SK-N-SH (cell line): ENCODE measurements around the gene IFITM1. TPM values are rescaled to one million over a fixed set of nuclear protein-coding genes. Genes with fewer than 3 reads are reported as not detected.

ENCODE experiments used
- CTCF ChIA-PET: fragments of 300-600, 350-600 bp; formaldehyde crosslinking; extraction: SDS; loops from one replicate; lab custom pipeline; 2021; lab: Yijun Ruan, JAX
- POLR2A ChIA-PET: fragments of 350-600 bp; sonication (Branson Sonifier 250); formaldehyde crosslinking; extraction: SDS; loops from one replicate; lab custom pipeline; 2020; ENCODE audit warnings: antibody characterized with exemption, inconsistent platforms; lab: Yijun Ruan, JAX
- DNase-seq: peaks from one replicate; pipeline ENCODE4 v3.0.0; 2012
- H2AFZ ChIP-seq: fragments of 200-600 bp; sonication (generic); 2 replicates; pipeline ENCODE4 v1.8.1; 2016; ENCODE audit warnings: antibody characterized with exemption, mild to moderate bottlenecking, low read depth
- H3F3A ChIP-seq: fragments of 200-600 bp; sonication (generic); replicated peaks from 2 replicates; pipeline ENCODE3; 2016; ENCODE audit warnings: antibody characterized with exemption, mild to moderate bottlenecking; ENCODE audit not compliant: insufficient read depth
- H3K27ac ChIP-seq, 2 experiments: fragments of 200-500 bp in 1 of 2; fragments of 200-600 bp in 1 of 2; sonication (Bioruptor generic) in 1 of 2; sonication (generic), shearing (Covaris generic) in 1 of 2; 2 replicates each; pipeline versions ENCODE4 v1.5.1 to v1.6.1; 2014 to 2016; ENCODE audit warnings: low read depth in 2 of 2, inconsistent platforms in 1 of 2, low read length in 1 of 2, mild to moderate bottlenecking in 1 of 2, mixed read lengths in 1 of 2
- H3K27me3 ChIP-seq: fragments of 200-600 bp; sonication (generic), shearing (Covaris generic); 2 replicates; pipeline ENCODE4 v1.6.1; 2016; ENCODE audit warnings: mixed run types; ENCODE audit not compliant: insufficient read depth
- H3K36me3 ChIP-seq, 2 experiments: fragments of 200-500 bp in 1 of 2; fragments of 200-600 bp in 1 of 2; sonication (Bioruptor generic) in 1 of 2; sonication (generic) in 1 of 2; replicated peaks in 1 of 2; 2 replicates each; pipeline versions ENCODE3 to v1.5.1; 2014 to 2016; ENCODE audit warnings: low read length in 1 of 2, mild to moderate bottlenecking in 1 of 2; ENCODE audit not compliant: insufficient read depth in 2 of 2, control insufficient read depth in 1 of 2
- H3K4me1 ChIP-seq, 2 experiments: fragments of 200-500 bp in 1 of 2; fragments of 200-600 bp in 1 of 2; sonication (Bioruptor generic) in 1 of 2; sonication (generic), shearing (Covaris generic) in 1 of 2; 2 replicates each; pipeline versions ENCODE4 v1.5.1 to v1.6.1; 2014 to 2016; ENCODE audit warnings: low read depth in 1 of 2, low read length in 1 of 2, mixed run types in 1 of 2; ENCODE audit not compliant: insufficient read depth in 2 of 2, control insufficient read depth in 1 of 2
- H3K4me2 ChIP-seq: fragments of 200-600 bp; sonication (generic), shearing (Covaris generic); 2 replicates; pipeline ENCODE4 v1.6.1; 2017; ENCODE audit warnings: mixed run types
- H3K4me3 ChIP-seq, 2 experiments: fragments of 200-500 bp in 1 of 2; fragments of 200-600 bp in 1 of 2; sonication (Bioruptor generic) in 1 of 2; sonication (generic), shearing (Covaris generic) in 1 of 2; 2 replicates each; pipeline versions ENCODE4 v1.5.1 to v1.8.1; 2014 to 2016; ENCODE audit warnings: low read depth in 2 of 2, inconsistent platforms in 1 of 2, low read length in 1 of 2, mild to moderate bottlenecking in 1 of 2, mixed read lengths in 1 of 2, moderate library complexity in 1 of 2
- H3K79me2 ChIP-seq: fragments of 200-600 bp; sonication (generic); 2 replicates; pipeline ENCODE4 v1.8.1; 2017; ENCODE audit warnings: mild to moderate bottlenecking; ENCODE audit not compliant: insufficient read depth
- H3K9ac ChIP-seq: fragments of 200-600 bp; sonication (generic); 2 replicates; pipeline ENCODE4 v1.6.1; 2017; ENCODE audit warnings: mixed run types
- H3K9me2 ChIP-seq: fragments of 200-600 bp; sonication (generic); 2 replicates; pipeline ENCODE4 v1.6.1; 2017; ENCODE audit warnings: mixed run types
- H3K9me3 ChIP-seq: fragments of 200-600 bp; sonication (generic); 2 replicates; pipeline ENCODE4 v1.6.1; 2017; ENCODE audit warnings: mixed run types, mild to moderate bottlenecking, moderate library complexity
- H4K20me1 ChIP-seq: fragments of 200-600 bp; sonication (generic); 2 replicates; pipeline ENCODE4 v1.6.1; 2017; ENCODE audit warnings: mild to moderate bottlenecking, mixed run types; ENCODE audit not compliant: insufficient read depth
- CHD2 ChIP-seq: fragments of 150-350 bp; IDR thresholded peaks from 2 replicates; pipeline ENCODE4 v1.6.1; 2018; ENCODE audit warnings: low read length; ENCODE audit not compliant: partially characterized antibody
- FOSL2 ChIP-seq: IDR thresholded peaks from 2 replicates; pipeline ENCODE4 v1.4.0; 2012; ENCODE audit warnings: low read depth, mild to moderate bottlenecking, moderate library complexity, borderline replicate concordance
- GATA2 ChIP-seq: sonication (generic); formaldehyde crosslinking; IDR thresholded peaks from 2 replicates; pipeline ENCODE4 v1.5.0; 2020; ENCODE audit warnings: mild to moderate bottlenecking, missing genetic modification reagents
- MXI1 ChIP-seq: IDR thresholded peaks from 2 replicates; pipeline ENCODE4 v1.6.1; 2012; ENCODE audit warnings: mild to moderate bottlenecking, low read depth, low read length, improper control_type of control experiment
- NRF1 ChIP-seq: IDR thresholded peaks from 2 replicates; pipeline ENCODE4 v1.6.1; 2012; ENCODE audit warnings: low read depth, mild to moderate bottlenecking, low read length
- RCOR1 ChIP-seq: fragments of 150-350 bp; IDR thresholded peaks from 2 replicates; pipeline ENCODE4 v1.6.1; 2017; ENCODE audit warnings: antibody characterized with exemption, low read length
- TEAD4 ChIP-seq: IDR thresholded peaks from 2 replicates; pipeline ENCODE4 v1.4.0; 2012; ENCODE audit warnings: mild to moderate bottlenecking, borderline replicate concordance; ENCODE audit not compliant: insufficient read depth
- WGBS: methylation state at CpG from one replicate; pipeline ENCODE4 v1.1.6; 2017; ENCODE audit warnings: low lambda C conversion rate; 5-methylcytosine and 5-hydroxymethylcytosine counted together
- polyA plus RNA-seq, 3 experiments: library from polyadenylated mRNA; depleted of rRNA; stranded (reverse); fragments of >200 nt; gene quantifications; 2 replicates each; pipeline ENCODE4 v1.2.3, GENCODE V29; 2012
- TF ChIP-seq, protein P1 (sequence below): IDR thresholded peaks from 2 replicates; pipeline ENCODE4 v1.6.1; 2012; ENCODE audit warnings: mild to moderate bottlenecking, low read depth, low read length, moderate library complexity
- TF ChIP-seq, protein P2 (sequence below): fragments of 150-350 bp; IDR thresholded peaks from 2 replicates; pipeline ENCODE4 v1.6.1; 2016; ENCODE audit warnings: mild to moderate bottlenecking, low read depth, low read length
- TF ChIP-seq, protein P3 (sequence below): IDR thresholded peaks from 2 replicates; pipeline ENCODE4; 2012
- TF ChIP-seq, protein P4 (sequence below): fragments of 150-350 bp; IDR thresholded peaks from 2 replicates; pipeline ENCODE4 v1.6.1; 2017; ENCODE audit warnings: antibody characterized with exemption, low read length, low read depth, borderline replicate concordance

Gene IFITM1
- polyA plus RNA-seq, 1 of the 3 experiments (the other 2 are of a cell fraction), result 19.4 TPM

DNA sequence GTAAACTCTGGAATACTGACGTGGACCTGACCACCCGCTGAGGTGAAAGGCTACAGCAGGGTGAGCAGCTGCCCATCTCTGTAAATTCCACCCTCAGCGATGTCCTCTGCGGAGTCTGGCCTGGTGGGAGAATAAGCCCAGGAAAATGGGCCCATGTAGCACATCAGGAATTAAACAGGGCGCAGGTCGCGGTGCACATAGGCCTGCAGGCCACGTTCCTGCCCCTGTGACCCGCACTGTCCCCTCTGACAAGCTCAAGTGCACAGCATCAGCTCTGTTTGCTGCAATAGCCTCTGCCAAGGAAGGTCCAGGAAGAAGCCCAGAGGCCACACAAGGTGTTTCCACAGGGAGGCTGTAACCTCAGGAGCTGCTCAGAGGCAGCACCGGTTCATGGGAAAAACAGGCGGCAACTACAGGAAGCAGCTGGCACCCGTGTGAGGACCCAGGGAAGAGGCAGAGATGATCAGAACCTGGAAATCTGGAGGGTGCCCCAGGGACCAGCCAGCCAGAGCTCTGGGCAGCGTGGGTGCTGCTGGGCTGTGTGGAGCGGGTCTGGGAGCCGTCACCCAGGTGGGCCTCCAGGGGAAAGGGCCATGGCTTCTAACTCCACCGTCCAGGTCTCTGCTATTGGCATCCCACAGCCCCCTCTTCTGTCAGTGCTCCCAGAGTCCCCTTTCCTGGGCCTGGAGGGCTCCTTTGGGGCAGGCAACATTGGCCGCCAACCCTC lies 7.0 kb upstream of the IFITM1 start:
- 87% methylated on average over 12 of the region's 17 CpGs for WGBS
- H2AFZ ChIP-seq, result no peak overlapping the region
- peaks cover 0 to 3% of the 10 kb centered on the region in 2 experiments for H3K36me3 ChIP-seq
- CTCF ChIA-PET, result interaction anchor here (0.9 to 3.3 kb wide), 11 partner anchors 11 to 211 kb away, joined by 3 to 24 read pairs (median 4); partner anchors contain the start of gene PTDSS2
- no peaks in the 10 kb centered on the region for H3K9me2 ChIP-seq
- no peaks in the 10 kb centered on the region for H3K27me3 ChIP-seq
- no peak overlapping the region for H3K4me2 ChIP-seq
- no peak overlapping the region for H3K4me3 ChIP-seq
- POLR2A ChIA-PET, result no interaction called here
- DNase-seq, result no peak
- H3K9me3 ChIP-seq, result no peaks in the 10 kb centered on the region
- no peak overlapping the region for H3K27ac ChIP-seq
- H3K4me1 ChIP-seq, result peaks cover 5 to 6% of the 10 kb centered on the region in 2 experiments; a peak in 1 of 4 replicates
- H4K20me1 ChIP-seq, result no peaks in the 10 kb centered on the region
- no peak overlapping the region for H3K9ac ChIP-seq
- TF ChIP-seq CHD2 (no peak), NRF1 (no peak), RCOR1 (no peak), FOSL2 (no peak), TEAD4 (no peak), GATA2 (CRISPR knock-in tag) (no peak), MXI1 (no peak)
- TF ChIP-seq, protein P1, sequence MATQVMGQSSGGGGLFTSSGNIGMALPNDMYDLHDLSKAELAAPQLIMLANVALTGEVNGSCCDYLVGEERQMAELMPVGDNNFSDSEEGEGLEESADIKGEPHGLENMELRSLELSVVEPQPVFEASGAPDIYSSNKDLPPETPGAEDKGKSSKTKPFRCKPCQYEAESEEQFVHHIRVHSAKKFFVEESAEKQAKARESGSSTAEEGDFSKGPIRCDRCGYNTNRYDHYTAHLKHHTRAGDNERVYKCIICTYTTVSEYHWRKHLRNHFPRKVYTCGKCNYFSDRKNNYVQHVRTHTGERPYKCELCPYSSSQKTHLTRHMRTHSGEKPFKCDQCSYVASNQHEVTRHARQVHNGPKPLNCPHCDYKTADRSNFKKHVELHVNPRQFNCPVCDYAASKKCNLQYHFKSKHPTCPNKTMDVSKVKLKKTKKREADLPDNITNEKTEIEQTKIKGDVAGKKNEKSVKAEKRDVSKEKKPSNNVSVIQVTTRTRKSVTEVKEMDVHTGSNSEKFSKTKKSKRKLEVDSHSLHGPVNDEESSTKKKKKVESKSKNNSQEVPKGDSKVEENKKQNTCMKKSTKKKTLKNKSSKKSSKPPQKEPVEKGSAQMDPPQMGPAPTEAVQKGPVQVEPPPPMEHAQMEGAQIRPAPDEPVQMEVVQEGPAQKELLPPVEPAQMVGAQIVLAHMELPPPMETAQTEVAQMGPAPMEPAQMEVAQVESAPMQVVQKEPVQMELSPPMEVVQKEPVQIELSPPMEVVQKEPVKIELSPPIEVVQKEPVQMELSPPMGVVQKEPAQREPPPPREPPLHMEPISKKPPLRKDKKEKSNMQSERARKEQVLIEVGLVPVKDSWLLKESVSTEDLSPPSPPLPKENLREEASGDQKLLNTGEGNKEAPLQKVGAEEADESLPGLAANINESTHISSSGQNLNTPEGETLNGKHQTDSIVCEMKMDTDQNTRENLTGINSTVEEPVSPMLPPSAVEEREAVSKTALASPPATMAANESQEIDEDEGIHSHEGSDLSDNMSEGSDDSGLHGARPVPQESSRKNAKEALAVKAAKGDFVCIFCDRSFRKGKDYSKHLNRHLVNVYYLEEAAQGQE, result no peak
- TF ChIP-seq, protein P2, sequence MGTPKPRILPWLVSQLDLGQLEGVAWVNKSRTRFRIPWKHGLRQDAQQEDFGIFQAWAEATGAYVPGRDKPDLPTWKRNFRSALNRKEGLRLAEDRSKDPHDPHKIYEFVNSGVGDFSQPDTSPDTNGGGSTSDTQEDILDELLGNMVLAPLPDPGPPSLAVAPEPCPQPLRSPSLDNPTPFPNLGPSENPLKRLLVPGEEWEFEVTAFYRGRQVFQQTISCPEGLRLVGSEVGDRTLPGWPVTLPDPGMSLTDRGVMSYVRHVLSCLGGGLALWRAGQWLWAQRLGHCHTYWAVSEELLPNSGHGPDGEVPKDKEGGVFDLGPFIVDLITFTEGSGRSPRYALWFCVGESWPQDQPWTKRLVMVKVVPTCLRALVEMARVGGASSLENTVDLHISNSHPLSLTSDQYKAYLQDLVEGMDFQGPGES, result no peak
- TF ChIP-seq, protein P3, sequence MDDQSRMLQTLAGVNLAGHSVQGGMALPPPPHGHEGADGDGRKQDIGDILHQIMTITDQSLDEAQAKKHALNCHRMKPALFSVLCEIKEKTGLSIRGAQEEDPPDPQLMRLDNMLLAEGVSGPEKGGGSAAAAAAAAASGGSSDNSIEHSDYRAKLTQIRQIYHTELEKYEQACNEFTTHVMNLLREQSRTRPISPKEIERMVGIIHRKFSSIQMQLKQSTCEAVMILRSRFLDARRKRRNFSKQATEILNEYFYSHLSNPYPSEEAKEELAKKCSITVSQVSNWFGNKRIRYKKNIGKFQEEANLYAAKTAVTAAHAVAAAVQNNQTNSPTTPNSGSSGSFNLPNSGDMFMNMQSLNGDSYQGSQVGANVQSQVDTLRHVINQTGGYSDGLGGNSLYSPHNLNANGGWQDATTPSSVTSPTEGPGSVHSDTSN, result no peak
- TF ChIP-seq, protein P4, sequence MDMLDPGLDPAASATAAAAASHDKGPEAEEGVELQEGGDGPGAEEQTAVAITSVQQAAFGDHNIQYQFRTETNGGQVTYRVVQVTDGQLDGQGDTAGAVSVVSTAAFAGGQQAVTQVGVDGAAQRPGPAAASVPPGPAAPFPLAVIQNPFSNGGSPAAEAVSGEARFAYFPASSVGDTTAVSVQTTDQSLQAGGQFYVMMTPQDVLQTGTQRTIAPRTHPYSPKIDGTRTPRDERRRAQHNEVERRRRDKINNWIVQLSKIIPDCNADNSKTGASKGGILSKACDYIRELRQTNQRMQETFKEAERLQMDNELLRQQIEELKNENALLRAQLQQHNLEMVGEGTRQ, result no peak
- H3F3A ChIP-seq, result peaks cover 13% of the 10 kb centered on the region
- H3K79me2 ChIP-seq, result peaks cover 11% of the 10 kb centered on the region; the same call in 1 of the 2 replicates
